HCT116 (cell line): ENCODE data around the gene ASCC2. TPM values are rescaled to one million over a fixed set of nuclear protein-coding genes. Genes with fewer than 3 reads are reported as not detected.

Experiments
- ATAC-seq: fragments of 200-7000 bp; cut with Tn5 transposase; 2 replicates; pipeline ENCODE4 v1.9.1; 2020; ENCODE audit warnings: mild to moderate bottlenecking, moderate library complexity
- BruUV-seq: library from RNA; stranded (reverse); fragments of 400-500 nt; replicated peaks from 2 replicates; lab custom pipeline; 2021; lab: Mats Ljungman, UMichigan
- CTCF ChIA-PET: fragments of 300-600 bp; sonication (Branson Sonifier 250); formaldehyde crosslinking; loops from one replicate; lab custom pipeline; 2021; ENCODE audit warnings: antibody characterized with exemption; lab: Charles Lee
- POLR2A ChIA-PET: fragments of 300-600, 350-600 bp; sonication (Branson Sonifier 250); formaldehyde crosslinking; loops from one replicate; lab custom pipeline; 2021; ENCODE audit warnings: antibody characterized with exemption; lab: Charles Lee
- RAD21 ChIA-PET, 2 experiments: fragments of 300-600 bp; sonication (Branson Sonifier 250); formaldehyde crosslinking; loops; one replicate each; lab custom pipeline; 2023; ENCODE audit warnings: low total read pairs in 2 of 2; ENCODE audit not compliant: uncharacterized antibody in 2 of 2, unreplicated experiment in 2 of 2, low non-redundant PET in 1 of 2; lab: Charles Lee
- DNase-seq: peaks from one replicate; pipeline ENCODE4 v3.0.0-alpha.2; 2010; ENCODE audit warnings: low read depth, low spot score
- H2AFZ ChIP-seq: fragments of 200-600 bp; shearing (Covaris generic), sonication (generic); 2 replicates; pipeline ENCODE4 v1.6.1; 2017; ENCODE audit warnings: low read depth, mixed run types, mixed read lengths, antibody characterized with exemption, low read length; ENCODE audit not compliant: poor library complexity, severe bottlenecking
- H3K27ac ChIP-seq: 2 replicates; pipeline ENCODE4 v1.5.1; 2012; ENCODE audit warnings: low read depth, low read length
- H3K27me3 ChIP-seq: fragments of 200-600 bp; sonication (generic); 2 replicates; pipeline ENCODE4 v1.6.1; 2016; ENCODE audit warnings: mixed run types, low read length, mixed read lengths; ENCODE audit not compliant: insufficient read depth
- H3K36me3 ChIP-seq, 2 experiments: fragments of 200-500 bp in 1 of 2; fragments of 200-600 bp in 1 of 2; sonication (Bioruptor generic) in 1 of 2; sonication (generic) in 1 of 2; 2 replicates each; pipeline versions ENCODE4 v1.5.1 to v1.6.1; 2014 to 2016; ENCODE audit warnings: low read length in 2 of 2, inconsistent platforms in 1 of 2, mixed read lengths in 1 of 2, mixed run types in 1 of 2; ENCODE audit not compliant: insufficient read depth in 2 of 2, control insufficient read depth in 1 of 2
- H3K4me1 ChIP-seq, 2 experiments: fragments of 200-600 bp in 1 of 2; sonication (generic) in 1 of 2; 2 replicates each; pipeline versions ENCODE4 v1.5.1 to v1.6.1; 2012 to 2017; ENCODE audit warnings: low read length in 2 of 2, inconsistent platforms in 1 of 2, mild to moderate bottlenecking in 1 of 2, mixed read lengths in 1 of 2, mixed run types in 1 of 2, moderate library complexity in 1 of 2; ENCODE audit not compliant: insufficient read depth in 2 of 2, control insufficient read depth in 1 of 2
- H3K4me2 ChIP-seq: fragments of 200-600 bp; sonication (generic); 2 replicates; pipeline ENCODE4 v1.6.1; 2017; ENCODE audit warnings: mixed run types, low read length, mixed read lengths
- H3K4me3 ChIP-seq, 2 experiments: fragments of 200-600 bp in 1 of 2; sonication (generic) in 1 of 2; replicated peaks in 1 of 2; 2 replicates each; pipeline ENCODE4 v1.5.1; 2011 to 2016; ENCODE audit warnings: low read length in 2 of 2, control low read depth in 1 of 2, low read depth in 1 of 2, mild to moderate bottlenecking in 1 of 2, mixed read lengths in 1 of 2, mixed run types in 1 of 2
- H3K79me2 ChIP-seq: fragments of 200-600 bp; sonication (generic); 2 replicates; pipeline ENCODE4 v1.6.1; 2017; ENCODE audit warnings: mild to moderate bottlenecking, mixed run types, low read length, moderate library complexity, mixed read lengths; ENCODE audit not compliant: insufficient read depth
- H3K9ac ChIP-seq: fragments of 200-600 bp; sonication (generic); 2 replicates; pipeline ENCODE4 v1.6.1; 2016; ENCODE audit warnings: low read length, mixed read lengths
- H3K9me2 ChIP-seq: fragments of 200-600 bp; sonication (generic), shearing (Covaris generic); 2 replicates; pipeline ENCODE4 v1.6.1; 2017; ENCODE audit warnings: mixed run types, mild to moderate bottlenecking, moderate library complexity; ENCODE audit not compliant: insufficient read depth
- H3K9me3 ChIP-seq, 2 experiments: fragments of 200-500 bp in 1 of 2; fragments of 200-600 bp in 1 of 2; sonication (Bioruptor generic) in 1 of 2; sonication (generic) in 1 of 2; 2 replicates each; pipeline ENCODE4 v1.6.1; 2014 to 2017; ENCODE audit warnings: low read length in 2 of 2, mixed read lengths in 2 of 2, inconsistent platforms in 1 of 2, low read depth in 1 of 2, mild to moderate bottlenecking in 1 of 2, mixed run types in 1 of 2, moderate library complexity in 1 of 2; ENCODE audit not compliant: control insufficient read depth in 1 of 2, insufficient read depth in 1 of 2
- H4K20me1 ChIP-seq: fragments of 200-600 bp; sonication (generic), shearing (Covaris generic); 2 replicates; pipeline ENCODE4 v1.6.1; 2017; ENCODE audit warnings: mixed run types, mild to moderate bottlenecking, moderate library complexity; ENCODE audit not compliant: insufficient read depth
- ATF3 ChIP-seq: IDR thresholded peaks from 2 replicates; pipeline ENCODE4 v1.6.1; 2012
- CBX3 ChIP-seq: IDR thresholded peaks from 2 replicates; pipeline ENCODE4 v1.6.1; 2012; ENCODE audit warnings: low read depth
- CEBPB ChIP-seq: IDR thresholded peaks from 2 replicates; pipeline ENCODE4 v1.6.1; 2012; ENCODE audit warnings: low read depth
- CTCF ChIP-seq, 3 experiments: fragments of 200-600 bp in 1 of 3; sonication (generic) in 1 of 3; IDR thresholded peaks in 2 of 3; conservative IDR thresholded peaks in 1 of 3; 2 replicates each; pipeline ENCODE4 v1.5.1; 2012 to 2017; ENCODE audit warnings: low read depth in 2 of 3, low read length in 2 of 3, antibody characterized with exemption in 1 of 3, borderline replicate concordance in 1 of 3, control low read depth in 1 of 3, mild to moderate bottlenecking in 1 of 3, mixed read lengths in 1 of 3, mixed run types in 1 of 3, moderate library complexity in 1 of 3; ENCODE audit not compliant: insufficient read depth in 1 of 3
- EGR1 ChIP-seq: IDR thresholded peaks from 2 replicates; pipeline ENCODE4 v1.6.1; 2012; ENCODE audit warnings: low read depth
- ELF1 ChIP-seq: IDR thresholded peaks from 2 replicates; pipeline ENCODE4 v1.6.1; 2012; ENCODE audit warnings: low read depth, borderline replicate concordance
- EZH2 ChIP-seq: fragments of 200-600 bp; sonication (generic); IDR thresholded peaks from 2 replicates; pipeline ENCODE4 v1.6.1; 2017; ENCODE audit warnings: antibody characterized with exemption, mixed run types
- EZH2phosphoT487 ChIP-seq: fragments of 200-600 bp; IDR thresholded peaks from 2 replicates; pipeline ENCODE4 v1.6.1; 2018; ENCODE audit warnings: antibody characterized with exemption, borderline replicate concordance
- JUND ChIP-seq: IDR thresholded peaks from 2 replicates; pipeline ENCODE4 v1.6.1; 2012
- POLR2A ChIP-seq: IDR thresholded peaks from 2 replicates; pipeline ENCODE4 v1.7.0; 2011; ENCODE audit warnings: borderline replicate concordance; ENCODE audit not compliant: insufficient read depth, insufficient read length; ENCODE audit errors: extremely low read depth
- RAD21 ChIP-seq: IDR thresholded peaks from 2 replicates; pipeline ENCODE4 v1.6.1; 2012; ENCODE audit warnings: low read depth, mild to moderate bottlenecking
- SIN3A ChIP-seq: IDR thresholded peaks from 2 replicates; pipeline ENCODE4 v1.6.1; 2012; ENCODE audit warnings: low read depth
- SP1 ChIP-seq: IDR thresholded peaks from 2 replicates; pipeline ENCODE4 v1.6.1; 2012; ENCODE audit warnings: low read depth
- YY1 ChIP-seq: IDR thresholded peaks from 2 replicates; pipeline ENCODE4 v1.6.1; 2011; ENCODE audit warnings: low read length, low read depth, moderate library complexity, mild to moderate bottlenecking; ENCODE audit not compliant: insufficient replicate concordance; ENCODE audit errors: extremely low read depth
- ZBTB33 ChIP-seq: IDR thresholded peaks from 2 replicates; pipeline ENCODE4 v1.6.1; 2011; ENCODE audit warnings: mild to moderate bottlenecking, low read length, moderate library complexity; ENCODE audit not compliant: insufficient replicate concordance; ENCODE audit errors: extremely low read depth
- ZFX ChIP-seq: fragments of 450-650 bp; IDR thresholded peaks from 2 replicates; pipeline ENCODE4 v1.6.1; 2017
- ZNF274 ChIP-seq: fragments of 200-500 bp; sonication (Bioruptor generic); IDR thresholded peaks from 2 replicates; pipeline ENCODE4 v1.6.1; 2014; ENCODE audit warnings: mild to moderate bottlenecking, low read depth, low read length, inconsistent platforms
- intact Hi-C: fragments of 100-400 bp; cut with micrococcal nuclease; formaldehyde crosslinking; loops from 2 replicates; pipeline ENCODE4 v1.10.0; 2022
- total RNA-seq: library from RNA; stranded (reverse); gene quantifications from one replicate; pipeline ENCODE4 v1.2.1, GENCODE V29; 2021; ENCODE audit not compliant: unreplicated experiment

The ASCC2 gene
- total RNA-seq, 1 experiment from 2014 or later: 68.6 TPM

- Histone ChIP-seq H3K79me2 (no peaks in the 10 kb centered on the region), H3K9ac (no peak overlapping the region), H3K27me3 (no peaks in the 10 kb centered on the region), H2AFZ (no peak overlapping the region), H3K36me3 (no peaks in the 10 kb centered on the region), H3K9me3 (no peaks in the 10 kb centered on the region), H3K4me2 (peak overlapping the region; percentile 43), H3K4me1 (peaks cover 14 to 45% of the 10 kb centered on the region in 2 experiments), H3K4me3 (no peak overlapping the region), H4K20me1 (no peaks in the 10 kb centered on the region), H3K27ac (no peak overlapping the region), H3K9me2 (no peaks in the 10 kb centered on the region)
- RAD21 ChIA-PET: no interaction called here
- no TSS peak for BruUV-seq
- DNase-seq (no peak), ATAC-seq (no peak)
- CTCF ChIA-PET: no interaction called here
- POLR2A ChIA-PET: no interaction called here
- TF ChIP-seq EGR1 (no peak), EZH2phosphoT487 (no peak), RAD21 (no peak), YY1 (no peak), ZFX (no peak)
- intact Hi-C loops: no loop called here
Measured at GRCh38 chr22:29780220-29780619, 57.9 kb downstream of the ASCC2 start.

GRCh38 chr22:29773233-29773632 lies 64.8 kb downstream of the ASCC2 start:
- H3K4me2 ChIP-seq: peak overlapping the region; percentile 68
- DNase-seq (peak; percentile 36), ATAC-seq (peak; percentile 69)
- peak overlapping the region; percentile 73 for H3K27ac ChIP-seq
- peaks cover 16% of the 10 kb centered on the region for H3K79me2 ChIP-seq
- H3K9me2 ChIP-seq: no peaks in the 10 kb centered on the region
- no peaks in the 10 kb centered on the region for H4K20me1 ChIP-seq
- ChIA-PET POLR2A (interaction anchor here (0.6 to 1.1 kb wide), 4 partner anchors 9 to 219 kb away, joined by 3 read pairs; partner anchors contain the start of gene THOC5), CTCF (interaction anchor here (0.5 to 1.6 kb wide), 11 partner anchors 9 to 1446 kb away, joined by 3 to 20 read pairs (median 3); no protein-coding TSS in a partner anchor), RAD21 (interaction anchor here (0.6 to 1.6 kb wide), 4 partner anchors 137 to 316 kb away, joined by 3 to 4 read pairs (median 4); no protein-coding TSS in a partner anchor)
- H3K4me1 ChIP-seq: peaks cover 12 to 44% of the 10 kb centered on the region in 2 experiments
- no peaks in the 10 kb centered on the region for H3K9me3 ChIP-seq
- H3K27me3 ChIP-seq: no peaks in the 10 kb centered on the region
- intact Hi-C loops: loop anchor here (2.0 kb wide), 2 partner anchors 232 to 316 kb away; no protein-coding TSS in a partner anchor
- no TSS peak for BruUV-seq
- no peak overlapping the region for H3K4me3 ChIP-seq
- H3K9ac ChIP-seq: peak overlapping the region; percentile 35
- H3K36me3 ChIP-seq: peaks cover 15 to 19% of the 10 kb centered on the region in 2 experiments; a peak in 3 of 4 replicates
- peak overlapping the region; percentile 24 for H2AFZ ChIP-seq
- no peak for TF ChIP-seq ELF1
- TF ChIP-seq CTCF (IDR thresholded peaks at IDR 0.05 in 2 of 3, conservative IDR thresholded peaks at IDR 0.05 in 1 of 3; ENCODE audit: borderline replicate concordance in 1 of 3, insufficient read depth in 1 of 3, low read depth in 2 of 3, low read length in 2 of 3): no peak
- TF ChIP-seq ZBTB33: no peak
- TF ChIP-seq EZH2: no peak
- no peak for TF ChIP-seq ATF3
- TF ChIP-seq SIN3A: no peak
- TF ChIP-seq POLR2A: no peak
- TF ChIP-seq EGR1: no peak
- no peak for TF ChIP-seq CEBPB
- 0 out of 2 replicates have a peak, but pooled peaks have one; percentile 19 for TF ChIP-seq SP1
- TF ChIP-seq RAD21: no peak
- no peak for TF ChIP-seq ZFX
- TF ChIP-seq ZNF274: no peak
- TF ChIP-seq CBX3: peak; percentile 46; the same call in 1 of the 2 replicates
- peak; percentile 64; the same call in 1 of the 2 replicates for TF ChIP-seq JUND
- no peak for TF ChIP-seq EZH2phosphoT487
